Thyroid gland (tissue), 4 donors: Measurements from ENCODE around the gene APLNR. TPM values are rescaled to one million over a fixed set of nuclear protein-coding genes. Genes with fewer than 3 reads are reported as not detected.

Experiments used
- DNase-seq, 2 donors: peaks; one replicate each; pipeline ENCODE4 v3.0.0-alpha.2; 2019
- H3K27ac ChIP-seq, 3 donors: fragments of 200-600 bp; sonication (generic); 1 replicate in 2 of 3; 2 replicates in 1 of 3; pipeline ENCODE4 v1.5.1; 2016 to 2019; ENCODE audit warnings: mild to moderate bottlenecking in 1 of 3, moderate library complexity in 1 of 3
- H3K27me3 ChIP-seq: fragments of 200-600 bp; sonication (generic); one replicate; pipeline ENCODE4 v1.5.1; 2019
- H3K36me3 ChIP-seq, 2 donors: fragments of 200-600 bp; sonication (generic); one replicate each; pipeline ENCODE4 v1.5.1; 2016 to 2019
- H3K4me1 ChIP-seq, 2 donors: fragments of 200-600 bp; sonication (generic); one replicate each; pipeline ENCODE4 v1.5.1; 2017 to 2019
- H3K4me3 ChIP-seq, 3 donors: fragments of 200-600 bp; sonication (generic); replicated peaks in 1 of 3; 1 replicate in 2 of 3; 2 replicates in 1 of 3; pipeline ENCODE4 v1.5.1; 2016; ENCODE audit warnings: mild to moderate bottlenecking in 1 of 3
- H3K9me3 ChIP-seq: fragments of 200-600 bp; sonication (generic); one replicate; pipeline ENCODE4 v1.5.1; 2017
- CTCF ChIP-seq, 6 experiments: fragments of 200-600 bp in 3 of 6; fragments of 450-650 bp in 3 of 6; sonication (generic) in 3 of 6; IDR thresholded peaks; one replicate each; pipeline ENCODE4 v1.5.1; 2016 to 2019; ENCODE audit warnings: antibody characterized with exemption in 6 of 6, mild to moderate bottlenecking in 2 of 6, inconsistent platforms in 1 of 6, moderate library complexity in 1 of 6
- POLR2A ChIP-seq, 2 donors: fragments of 450-650 bp; IDR thresholded peaks; one replicate each; pipeline ENCODE4 v1.6.1; 2017; ENCODE audit warnings: antibody characterized with exemption in 2 of 2, mild to moderate bottlenecking in 2 of 2, moderate library complexity in 1 of 2
- WGBS, 2 donors: methylation state at CpG; one replicate each; pipeline ENCODE4 v1.1.5; 2017; 5-methylcytosine and 5-hydroxymethylcytosine counted together
- intact Hi-C: fragments of 100-400 bp; cut with DNase I; formaldehyde crosslinking; loops from one replicate; pipeline ENCODE4 v1.15.1; 2023
- total RNA-seq, 4 donors: library from RNA; depleted of rRNA; stranded (reverse); fragments of >200 nt; gene quantifications; one replicate each; pipeline ENCODE4 v1.2.3, GENCODE V29; 2016

APLNR gene
- total RNA-seq, 4 donors from 2014 or later: 4.4 to 6.1 (median 4.8) TPM

GRCh38 chr11:57214098-57214417 is 23.0 kb downstream of the APLNR start:
- intact Hi-C loops: no loop called here
- no peaks in the 10 kb centered on the region for H3K36me3 ChIP-seq
- no peak for DNase-seq

GRCh38 chr11:57213342-57214097 is 23.5 kb downstream of the APLNR start:
- Histone ChIP-seq H3K36me3 (no peaks in the 10 kb centered on the region), H3K27me3 (no peaks in the 10 kb centered on the region), H3K4me3 (no peak overlapping the region), H3K4me1 (peaks cover 4 to 8% of the 10 kb centered on the region in 2 donors), H3K27ac (peak overlapping the region in 1 of 3 donors; percentile 23), H3K9me3 (no peaks in the 10 kb centered on the region)
- intact Hi-C loops: no loop called here
- 30 to 38% methylated on average over 9 of the region's 9 CpGs for WGBS, 2 donors
- TF ChIP-seq POLR2A (IDR thresholded peaks at IDR 0.05): no peak
- no peak for TF ChIP-seq CTCF (IDR thresholded peaks at IDR 0.05)
- DNase-seq: peak in 1 of 2 donors; percentile 13

More at GRCh38 chr11:57214098-57214417, 23.0 kb downstream of the APLNR start:
- WGBS, 2 donors: 39 to 41% methylated on average over 2 of the region's 2 CpGs
- Histone ChIP-seq H3K27ac (no peak overlapping the region), H3K27me3 (no peaks in the 10 kb centered on the region), H3K4me3 (no peak overlapping the region), H3K9me3 (no peaks in the 10 kb centered on the region), H3K4me1 (peaks cover 4 to 8% of the 10 kb centered on the region in 2 donors)
- TF ChIP-seq POLR2A (IDR thresholded peaks at IDR 0.05): no peak
- TF ChIP-seq CTCF (IDR thresholded peaks at IDR 0.05): no peak

GRCh38 chr11:57210781-57211180 is 26.3 kb downstream of the APLNR start:
- H3K4me3 ChIP-seq: no peak overlapping the region
- TF ChIP-seq CTCF (IDR thresholded peaks at IDR 0.05): no peak
- TF ChIP-seq POLR2A (IDR thresholded peaks at IDR 0.05): no peak
- no peaks in the 10 kb centered on the region for H3K36me3 ChIP-seq
- H3K27me3 ChIP-seq: no peaks in the 10 kb centered on the region
- no peak for DNase-seq
- no peaks in the 10 kb centered on the region for H3K9me3 ChIP-seq
- no peak overlapping the region for H3K27ac ChIP-seq
- WGBS, 2 donors: 34 to 67% methylated on average over 6 to 7 of the region's 7 CpGs
- intact Hi-C loops: no loop called here
- H3K4me1 ChIP-seq: peaks cover 4 to 8% of the 10 kb centered on the region in 2 donors

GRCh38 chr11:57207168-57207567 is 29.9 kb downstream of the APLNR start:
- no peak for DNase-seq
- no peak overlapping the region for H3K4me3 ChIP-seq
- H3K27me3 ChIP-seq: no peaks in the 10 kb centered on the region
- no peaks in the 10 kb centered on the region for H3K36me3 ChIP-seq
- no peak overlapping the region for H3K27ac ChIP-seq
- TF ChIP-seq CTCF (IDR thresholded peaks at IDR 0.05): no peak
- no peak for TF ChIP-seq POLR2A (IDR thresholded peaks at IDR 0.05)
- no peaks in the 10 kb centered on the region for H3K9me3 ChIP-seq
- H3K4me1 ChIP-seq: peaks cover 0 to 11% of the 10 kb centered on the region in 2 donors
- intact Hi-C loops: no loop called here
- 82 to 85% methylated on average over 6 of the region's 6 CpGs for whole genome bisulfite sequencing, 2 donors

- Histone ChIP-seq H3K27me3 (no peaks in the 10 kb centered on the region), H3K36me3 (no peaks in the 10 kb centered on the region), H3K4me1 (peaks cover 0 to 11% of the 10 kb centered on the region in 2 donors), H3K27ac (no peak overlapping the region), H3K4me3 (no peak overlapping the region), H3K9me3 (no peaks in the 10 kb centered on the region)
- WGBS, 2 donors: 15 to 24% methylated on average over 3 of the region's 3 CpGs
- intact Hi-C loops: no loop called here
- no peak for TF ChIP-seq CTCF (IDR thresholded peaks at IDR 0.05)
- no peak for TF ChIP-seq POLR2A (IDR thresholded peaks at IDR 0.05)
- DNase-seq: no peak
Measured at GRCh38 chr11:57205041-57205641, 31.9 kb downstream of the APLNR start.
